Astrocyte of the cerebellum (primary cell): ENCODE measurements around the gene PSMB5.

ENCODE experiments used
- DNase-seq: peaks from one replicate; pipeline ENCODE4 v3.0.0-alpha.2; 2011; ENCODE audit warnings: low read depth
- H3K4me3 ChIP-seq: 2 replicates; pipeline ENCODE4 v1.5.1; 2011; ENCODE audit warnings: mild to moderate bottlenecking, low read depth, low read length, moderate library complexity
- in situ Hi-C: cut with HindIII; loops from 2 replicates; pipeline ENCODE4 v1.10.0; 2017; ENCODE audit warnings: low sequenced_read_pairs
- TF ChIP-seq, protein P1 (sequence below): IDR thresholded peaks from 2 replicates; pipeline ENCODE4 v1.5.1; 2012; ENCODE audit warnings: low read length, low read depth, moderate library complexity, mild to moderate bottlenecking; ENCODE audit errors: missing control alignments

Gene PSMB5

DNA sequence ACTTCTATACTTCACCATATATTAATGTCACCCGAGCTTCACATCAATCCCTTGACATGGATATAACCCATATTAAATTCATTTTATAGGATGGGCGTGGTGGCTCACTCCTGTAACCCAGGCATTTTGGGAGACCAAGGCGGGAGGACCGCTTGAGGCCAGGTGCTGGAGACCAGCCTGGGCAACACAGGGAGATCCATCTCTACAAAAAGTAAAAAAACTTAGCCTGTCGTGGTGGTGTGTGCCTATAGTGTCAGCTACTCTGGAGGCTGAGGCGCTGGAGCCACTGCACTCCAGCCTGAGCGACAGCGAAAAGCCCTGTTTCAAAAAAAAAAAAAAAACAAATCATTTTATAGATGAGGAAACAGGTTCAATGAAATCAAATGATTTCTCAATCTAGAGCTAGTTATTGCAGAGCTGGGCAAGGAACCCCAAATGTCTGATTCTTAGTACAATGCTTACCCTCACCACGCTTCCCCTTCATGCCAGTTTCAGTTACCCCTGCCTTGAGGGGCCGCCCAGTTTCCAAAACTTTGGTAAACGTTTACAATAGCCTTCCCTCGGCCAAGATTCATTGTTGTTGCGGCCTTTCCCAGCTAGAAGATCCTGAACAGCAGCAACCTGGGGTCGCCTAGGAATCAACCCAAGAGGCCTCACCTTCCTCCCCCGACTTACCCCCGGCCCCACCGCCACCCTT lies 751 bp downstream of the PSMB5 start:
- H3K4me3 ChIP-seq: peak overlapping the region; percentile 96
- TF ChIP-seq, protein P1, sequence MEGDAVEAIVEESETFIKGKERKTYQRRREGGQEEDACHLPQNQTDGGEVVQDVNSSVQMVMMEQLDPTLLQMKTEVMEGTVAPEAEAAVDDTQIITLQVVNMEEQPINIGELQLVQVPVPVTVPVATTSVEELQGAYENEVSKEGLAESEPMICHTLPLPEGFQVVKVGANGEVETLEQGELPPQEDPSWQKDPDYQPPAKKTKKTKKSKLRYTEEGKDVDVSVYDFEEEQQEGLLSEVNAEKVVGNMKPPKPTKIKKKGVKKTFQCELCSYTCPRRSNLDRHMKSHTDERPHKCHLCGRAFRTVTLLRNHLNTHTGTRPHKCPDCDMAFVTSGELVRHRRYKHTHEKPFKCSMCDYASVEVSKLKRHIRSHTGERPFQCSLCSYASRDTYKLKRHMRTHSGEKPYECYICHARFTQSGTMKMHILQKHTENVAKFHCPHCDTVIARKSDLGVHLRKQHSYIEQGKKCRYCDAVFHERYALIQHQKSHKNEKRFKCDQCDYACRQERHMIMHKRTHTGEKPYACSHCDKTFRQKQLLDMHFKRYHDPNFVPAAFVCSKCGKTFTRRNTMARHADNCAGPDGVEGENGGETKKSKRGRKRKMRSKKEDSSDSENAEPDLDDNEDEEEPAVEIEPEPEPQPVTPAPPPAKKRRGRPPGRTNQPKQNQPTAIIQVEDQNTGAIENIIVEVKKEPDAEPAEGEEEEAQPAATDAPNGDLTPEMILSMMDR: no peak
- no peak for DNase-seq
- in situ Hi-C loops: no loop called here

- H3K4me3 ChIP-seq: peak overlapping the region; percentile 96
- no peak for DNase-seq
- TF ChIP-seq, protein P1: no peak
- in situ Hi-C loops: no loop called here
Measured at GRCh38 chr14:23033251-23033727, 1.4 kb downstream of the PSMB5 start.

- in situ Hi-C loops: no loop called here
- TF ChIP-seq, protein P1: no peak
Measured at GRCh38 chr14:23030936-23031335, 3.8 kb downstream of the PSMB5 start.

GRCh38 chr14:23028799-23029198 lies 5.9 kb downstream of the PSMB5 start:
- no peak for DNase-seq
- in situ Hi-C loops: no loop called here
- H3K4me3 ChIP-seq: no peak overlapping the region
- TF ChIP-seq, protein P1: no peak

More at GRCh38 chr14:23030936-23031335, 3.8 kb downstream of the PSMB5 start:
- DNase-seq: no peak
- H3K4me3 ChIP-seq: no peak overlapping the region

- DNase-seq: no peak
- in situ Hi-C loops: no loop called here
- TF ChIP-seq, protein P1: no peak
- H3K4me3 ChIP-seq: no peak overlapping the region
Measured at GRCh38 chr14:23025151-23025814, 9.4 kb downstream of the PSMB5 start.

DNA sequence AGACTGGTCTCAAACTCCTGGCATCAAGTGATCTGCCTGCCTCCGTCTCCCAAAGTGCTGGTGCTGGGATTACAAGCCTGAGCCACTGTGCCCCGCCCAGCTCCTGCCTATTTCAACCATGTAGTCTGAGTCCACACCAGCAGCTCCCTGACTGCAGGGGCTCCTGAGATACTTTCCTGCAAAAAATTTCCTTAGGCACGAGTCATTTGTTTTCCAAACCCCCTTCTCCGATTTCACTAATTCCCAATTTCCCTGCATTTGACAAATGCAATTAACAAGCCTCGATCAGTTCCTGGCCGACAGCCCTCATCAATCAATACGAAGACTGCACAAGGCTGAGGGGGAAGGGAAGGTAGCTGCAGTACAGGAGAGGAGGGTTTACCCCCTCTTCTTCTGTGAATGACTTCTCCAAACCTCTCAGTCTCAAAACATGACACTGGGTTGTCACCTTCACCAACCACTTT lies 10.1 kb downstream of the PSMB5 start:
- in situ Hi-C loops: no loop called here
- DNase-seq: no peak

More for the DNA sequence above, 10.1 kb downstream of the PSMB5 start:
- TF ChIP-seq, protein P1: no peak
- H3K4me3 ChIP-seq: no peak overlapping the region
